Effector CD8-positive, alpha-beta T cell (primary cell): ENCODE measurements around the gene SCRN1.

Source experiments
- DNase-seq: peaks from one replicate; lab custom pipeline; 2025; lab: John Stamatoyannopoulos, UW
- total RNA-seq, 4 experiments: gene quantifications; one replicate each; lab custom pipeline; 2026; lab: John Stamatoyannopoulos, UW

Gene SCRN1, protein sequence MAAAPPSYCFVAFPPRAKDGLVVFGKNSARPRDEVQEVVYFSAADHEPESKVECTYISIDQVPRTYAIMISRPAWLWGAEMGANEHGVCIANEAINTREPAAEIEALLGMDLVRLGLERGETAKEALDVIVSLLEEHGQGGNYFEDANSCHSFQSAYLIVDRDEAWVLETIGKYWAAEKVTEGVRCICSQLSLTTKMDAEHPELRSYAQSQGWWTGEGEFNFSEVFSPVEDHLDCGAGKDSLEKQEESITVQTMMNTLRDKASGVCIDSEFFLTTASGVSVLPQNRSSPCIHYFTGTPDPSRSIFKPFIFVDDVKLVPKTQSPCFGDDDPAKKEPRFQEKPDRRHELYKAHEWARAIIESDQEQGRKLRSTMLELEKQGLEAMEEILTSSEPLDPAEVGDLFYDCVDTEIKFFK
- 3.4 to 13.1 (median 6.2) reads per million in 4 experiments for total RNA-seq

DNA sequence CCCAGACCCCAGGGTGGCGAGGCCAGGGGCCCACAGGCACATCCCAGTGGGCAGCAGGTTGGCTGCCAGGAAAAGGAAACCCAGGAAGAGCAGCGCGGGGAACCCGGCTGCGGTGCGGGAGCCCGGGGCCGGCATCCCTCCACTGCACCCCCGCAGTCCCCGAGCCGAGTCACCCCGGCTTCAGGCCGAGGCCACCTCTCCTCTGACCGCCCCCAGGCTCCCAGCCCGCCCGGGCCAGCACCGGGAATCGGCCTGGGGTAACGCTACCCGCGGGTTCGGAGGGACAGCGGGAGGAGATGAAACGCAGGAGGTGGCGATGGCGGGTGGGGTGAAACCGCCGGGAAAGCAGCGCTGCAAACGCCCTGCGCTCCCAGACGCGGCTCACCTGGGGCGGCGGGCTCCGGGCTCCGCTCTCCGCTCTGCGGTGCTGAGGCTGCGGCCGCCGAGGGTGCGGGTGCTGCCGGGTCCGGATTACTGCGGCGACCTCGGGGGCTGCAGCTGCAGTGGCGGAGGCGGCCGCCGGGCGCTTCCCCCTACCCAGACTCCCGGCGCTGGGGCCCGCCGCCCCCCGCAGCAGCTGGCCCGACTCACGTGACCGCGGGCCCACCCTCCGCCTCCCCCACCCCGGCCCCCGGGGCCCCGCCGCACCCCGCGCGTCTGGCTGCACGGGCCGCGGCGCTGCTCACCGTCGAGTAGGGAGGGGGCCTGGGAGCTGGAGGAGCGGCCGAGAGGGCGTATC lies at the start of gene SCRN1:
TSS of gene SCRN1 (minus strand) at position 545 of the 739 bp plus-strand sequence. CDS start 20,734 bp downstream, outside the sequence.
- peak; percentile 24 for DNase-seq

DNA sequence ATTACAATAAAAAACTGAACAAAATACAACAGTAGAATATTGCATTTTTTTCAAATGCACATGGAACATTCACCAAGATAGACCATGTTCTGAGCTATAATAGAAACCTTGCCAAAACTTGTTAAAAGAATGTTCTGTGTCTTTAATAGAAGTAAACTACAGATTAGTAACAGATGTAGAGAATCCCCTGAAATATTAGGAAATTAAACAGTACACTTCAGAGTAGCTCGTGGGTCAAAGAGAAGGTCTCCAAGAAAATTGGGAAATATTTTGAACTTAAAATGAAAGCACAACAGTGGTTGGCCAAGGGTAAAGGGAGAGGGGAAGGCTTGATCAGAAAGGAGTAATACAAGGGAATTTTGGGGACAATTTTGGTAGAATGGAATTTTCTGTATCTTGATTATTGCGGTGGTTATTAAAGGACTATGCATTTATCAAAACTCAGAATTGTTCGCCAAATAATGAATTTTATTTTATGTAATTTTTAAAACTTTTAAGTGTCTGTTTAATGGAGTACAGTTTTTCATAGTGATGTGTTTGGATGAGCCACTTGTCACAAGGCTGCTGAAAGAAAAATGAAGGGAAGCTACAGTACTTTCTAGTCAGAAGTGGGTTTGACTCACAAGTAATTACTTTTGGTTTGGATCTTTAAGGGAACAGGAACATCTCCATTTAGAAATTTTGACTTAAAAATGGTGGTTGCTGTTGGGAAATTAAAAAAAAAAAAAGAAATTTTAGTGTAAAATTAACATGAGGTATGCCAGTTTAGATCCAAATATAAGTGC lies 48.8 kb upstream of the SCRN1 start:
- no peak for DNase-seq

DNA sequence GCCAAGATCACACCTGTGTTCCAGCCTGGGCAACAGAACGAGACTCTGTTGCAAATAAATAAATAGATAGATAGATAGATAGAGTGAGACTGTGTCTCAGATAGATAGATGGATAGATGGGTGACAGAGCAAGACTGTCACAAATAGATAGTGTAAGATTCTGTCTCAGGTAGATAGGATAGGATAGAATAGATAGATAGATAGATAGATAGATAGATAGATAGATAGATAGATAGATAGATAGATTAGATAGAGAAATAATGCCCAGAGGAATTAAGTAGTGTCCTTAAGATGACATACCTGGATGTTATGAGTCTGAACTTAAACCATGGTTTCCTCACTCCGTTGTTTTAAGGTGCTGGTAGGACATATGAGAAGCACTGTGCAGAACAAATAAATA lies 46.6 kb upstream of the SCRN1 start:
- DNase-seq: no peak

DNA sequence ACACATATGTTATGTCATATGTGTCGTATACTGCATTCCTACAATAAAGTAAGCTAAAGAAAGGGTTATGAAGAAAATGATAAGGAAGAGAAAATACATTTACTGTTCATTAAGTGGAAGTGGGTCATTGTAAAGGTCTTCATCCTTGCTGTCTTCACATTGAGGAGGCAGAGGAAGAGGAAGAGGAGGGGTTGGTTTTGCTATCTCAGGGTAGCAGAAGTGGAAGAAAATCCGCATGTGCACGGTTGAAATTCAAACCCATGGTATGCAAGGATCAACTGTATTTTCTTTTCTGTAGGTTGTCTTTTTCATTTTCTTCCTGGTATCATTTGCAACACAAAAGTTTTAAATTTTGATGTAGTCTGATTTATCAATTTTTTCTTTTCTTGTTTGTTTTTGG lies 44.9 kb upstream of the SCRN1 start:
- no peak for DNase-seq

DNA sequence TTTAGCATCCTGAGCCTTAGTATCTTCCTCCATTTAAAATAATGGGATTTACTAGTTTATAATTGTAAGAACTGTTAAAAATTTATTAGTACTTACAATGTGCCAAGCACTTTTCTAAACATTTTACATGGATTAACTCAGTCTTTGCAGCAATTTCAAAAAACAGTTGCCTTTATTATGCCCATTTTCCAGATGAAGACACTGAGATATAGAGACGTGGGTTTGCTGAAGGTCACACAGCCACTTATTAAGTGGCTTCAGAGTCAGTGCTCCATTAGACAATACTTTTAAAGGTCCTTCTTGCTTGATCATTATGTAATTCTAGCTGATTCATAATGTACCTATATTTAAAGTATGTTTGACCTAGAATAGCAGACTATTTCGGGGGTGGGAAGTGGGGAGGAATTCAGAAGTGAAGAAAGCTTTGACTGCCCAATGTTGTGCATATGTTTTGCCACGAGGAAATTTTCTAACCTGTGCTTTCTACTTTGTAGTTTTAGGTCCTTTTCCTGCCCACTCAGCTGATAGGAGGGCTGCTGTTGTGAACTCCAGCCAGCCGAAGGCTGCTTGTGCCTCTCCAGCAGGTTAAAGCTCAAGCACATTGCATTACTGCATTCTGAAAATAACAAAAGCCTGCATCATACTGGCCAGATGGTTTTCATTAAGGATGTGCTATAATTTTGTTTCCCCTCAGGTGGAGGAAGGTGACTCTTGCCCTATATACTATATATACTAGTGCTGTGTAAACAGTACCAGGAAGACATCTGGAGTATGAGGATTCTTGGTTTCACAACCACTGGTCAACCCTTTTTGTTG lies 42.9 kb upstream of the SCRN1 start:
- no peak for DNase-seq

DNA sequence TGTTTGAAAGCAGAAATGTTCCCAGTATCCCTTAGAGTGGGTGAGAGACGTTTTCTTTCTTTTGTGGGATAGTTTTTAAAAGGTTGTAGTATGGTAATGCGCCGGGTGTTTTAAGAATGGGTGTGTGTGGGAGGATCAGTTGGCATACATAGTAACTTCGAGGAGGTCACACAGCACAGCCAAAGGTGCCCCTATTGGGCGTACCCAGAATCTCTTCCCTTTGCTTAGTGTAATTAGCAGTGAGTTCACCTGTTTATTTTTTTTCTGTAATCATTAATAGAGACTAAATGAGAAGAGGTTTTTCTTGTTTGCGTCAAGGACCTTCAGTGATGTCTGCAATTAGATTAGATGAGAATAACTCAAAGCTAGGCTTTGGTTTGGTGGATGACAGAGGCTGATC lies 40.1 kb upstream of the SCRN1 start:
- DNase-seq: no peak

DNA sequence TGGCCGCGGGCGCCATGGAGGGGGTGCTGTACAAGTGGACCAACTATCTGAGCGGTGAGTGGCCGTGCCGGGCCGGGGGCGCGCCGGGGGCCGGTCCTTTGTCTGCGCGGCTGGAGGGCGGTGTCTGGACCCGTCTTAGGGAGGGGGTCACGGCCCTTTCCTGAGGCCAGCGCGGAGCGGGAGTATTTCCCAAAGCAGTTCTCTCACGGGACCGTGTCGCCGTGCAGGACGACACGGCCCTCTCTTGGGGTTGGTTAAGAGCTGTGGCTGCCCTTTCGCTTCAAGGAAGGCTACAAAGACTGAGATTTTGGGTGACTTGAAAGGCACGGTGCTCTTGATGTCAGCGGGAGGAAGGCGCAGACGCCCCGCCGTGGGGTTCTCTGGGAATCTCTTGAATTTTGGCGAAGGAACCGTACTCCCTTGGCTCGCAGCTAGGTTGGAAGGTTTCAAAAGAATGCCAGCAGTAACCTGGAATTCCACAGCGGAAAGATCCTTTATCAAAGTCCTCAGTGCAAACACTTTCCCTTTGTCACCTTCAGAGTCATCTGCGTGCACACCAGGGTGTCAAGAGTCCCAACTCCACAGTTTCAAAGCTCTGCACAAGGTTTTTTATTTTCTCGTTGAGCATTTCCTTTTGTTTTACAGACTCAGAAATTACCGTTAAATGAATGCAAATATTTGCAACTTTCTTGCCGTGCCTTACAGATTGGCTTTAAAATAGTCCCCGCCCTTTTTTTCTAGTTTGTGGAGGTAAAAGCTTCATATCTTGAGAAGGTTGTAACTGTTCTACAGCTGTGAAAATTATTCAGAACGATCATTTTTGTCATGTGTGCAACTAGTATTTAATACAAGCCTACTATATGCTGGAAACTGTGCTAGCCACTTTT lies 39.4 kb upstream of the SCRN1 start:
- DNase-seq: peak; percentile 16

DNA sequence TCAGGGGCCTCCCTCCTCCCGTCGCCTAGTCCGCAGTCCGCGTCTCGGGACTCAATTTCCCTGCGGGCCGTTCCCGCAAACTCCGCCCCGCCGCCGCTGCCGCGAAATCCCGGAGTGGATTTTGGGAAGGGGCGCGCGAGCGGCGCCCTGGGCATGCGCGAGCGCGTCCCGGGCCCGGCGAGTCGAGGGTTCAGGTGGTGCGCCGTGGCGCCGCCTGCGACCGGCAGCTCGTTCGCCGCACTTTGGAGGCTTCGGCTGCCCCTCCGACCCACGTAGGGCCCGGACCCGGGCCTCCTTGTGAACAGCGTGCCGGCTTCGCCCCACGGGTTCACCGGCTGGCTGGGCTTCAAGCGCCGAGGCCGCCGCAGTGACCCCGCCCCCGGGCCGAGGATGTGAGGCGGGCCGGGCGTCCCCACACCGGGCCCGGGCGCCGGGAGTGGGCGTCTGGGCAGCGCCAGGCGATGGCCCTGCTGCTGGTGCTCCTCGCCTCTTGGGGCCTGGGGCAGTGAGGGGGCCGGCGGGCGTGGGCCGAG lies 38.7 kb upstream of the SCRN1 start, which contains the start of gene PLEKHA8:
TSS of gene PLEKHA8 (plus strand) at position 197 of the 533 bp plus-strand sequence. CDS start 351 bp downstream, outside the sequence.
- peak; percentile 80 for DNase-seq

DNA sequence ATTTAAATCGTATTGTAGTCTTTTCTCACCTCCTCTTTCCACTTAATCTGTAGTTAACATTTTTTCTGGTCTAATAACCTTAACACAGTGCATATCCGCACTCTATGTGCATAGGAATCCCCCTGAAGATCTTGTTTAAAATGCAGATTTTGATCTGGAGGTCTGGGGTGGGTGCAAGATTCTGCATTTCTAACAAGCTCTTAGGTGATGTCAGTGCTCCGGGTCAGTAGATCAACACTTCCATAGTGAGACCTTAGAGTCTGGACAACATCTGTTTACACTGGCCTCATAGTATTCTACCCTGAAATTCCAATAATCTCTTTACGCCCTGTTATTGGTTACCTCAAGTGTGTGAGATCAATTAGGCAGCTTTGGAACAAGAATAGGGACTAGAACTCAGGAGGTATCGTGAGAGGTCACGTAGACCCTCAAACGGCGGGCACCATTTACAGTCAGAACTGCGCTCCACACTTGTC lies 38.2 kb upstream of the SCRN1 start:
- DNase-seq: no peak

DNA sequence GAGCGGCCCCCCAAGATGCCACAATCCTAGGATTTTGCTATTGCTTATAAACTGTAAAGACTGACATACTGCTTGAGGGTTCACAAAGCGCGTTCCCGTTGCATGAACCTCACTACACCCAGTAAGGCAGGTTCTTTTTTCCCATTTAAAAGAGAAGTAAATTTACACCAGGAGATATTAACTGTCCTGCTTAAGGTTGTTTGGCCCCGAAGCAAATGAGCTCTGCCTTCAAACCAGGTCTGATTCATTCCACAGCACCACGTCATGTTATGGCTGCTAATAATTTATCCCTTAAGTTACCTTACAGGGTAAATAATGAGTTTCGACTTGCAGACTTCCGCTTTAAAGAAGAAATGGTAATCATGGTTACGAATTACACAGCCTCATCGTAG lies 37.5 kb upstream of the SCRN1 start:
- no peak for DNase-seq

DNA sequence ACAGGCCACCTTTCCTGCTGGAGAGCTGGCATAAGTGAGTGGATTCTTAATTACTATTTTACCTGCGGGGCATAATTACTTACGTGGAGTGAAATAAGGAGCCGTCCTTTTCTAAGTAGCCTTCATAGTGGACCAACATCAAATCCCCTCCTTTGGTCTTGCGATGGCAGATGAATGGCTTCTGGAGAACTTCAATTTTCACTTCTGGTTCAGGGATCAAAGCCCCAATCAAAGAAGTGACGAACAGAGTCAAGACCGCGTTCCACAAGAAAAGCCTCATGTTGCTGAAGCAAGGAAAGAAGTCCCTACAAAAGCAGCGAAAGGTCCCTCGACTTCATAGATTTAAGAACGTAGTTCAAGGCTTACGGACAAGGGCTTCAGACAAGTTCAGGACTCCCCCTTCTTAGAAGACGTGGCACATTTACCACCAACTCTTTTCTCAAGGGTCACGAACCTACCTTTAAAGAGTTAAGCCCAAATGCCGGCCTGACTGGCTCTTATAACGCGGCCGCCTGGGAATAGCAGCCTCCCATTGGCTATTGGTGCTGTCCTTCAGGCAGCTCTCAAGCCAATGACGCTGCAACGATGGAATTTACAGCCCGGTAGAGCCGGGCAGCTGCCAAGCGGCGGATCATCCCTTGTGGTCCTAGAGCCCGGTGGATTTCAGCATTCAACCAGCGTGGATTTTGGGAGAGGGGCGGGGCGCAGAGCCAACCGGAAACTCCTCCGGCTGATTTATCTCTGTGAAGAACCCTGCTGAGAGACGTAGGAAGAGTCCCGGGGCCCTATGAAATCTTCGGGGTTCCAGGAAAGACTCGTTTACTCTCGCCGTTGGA lies 36.8 kb upstream of the SCRN1 start, which contains the start of gene FKBP14:
TSS of gene FKBP14 (minus strand) at position 474 of the 836 bp plus-strand sequence. CDS start at position 280, 194 bp downstream.
- DNase-seq: peak; percentile 81

DNA sequence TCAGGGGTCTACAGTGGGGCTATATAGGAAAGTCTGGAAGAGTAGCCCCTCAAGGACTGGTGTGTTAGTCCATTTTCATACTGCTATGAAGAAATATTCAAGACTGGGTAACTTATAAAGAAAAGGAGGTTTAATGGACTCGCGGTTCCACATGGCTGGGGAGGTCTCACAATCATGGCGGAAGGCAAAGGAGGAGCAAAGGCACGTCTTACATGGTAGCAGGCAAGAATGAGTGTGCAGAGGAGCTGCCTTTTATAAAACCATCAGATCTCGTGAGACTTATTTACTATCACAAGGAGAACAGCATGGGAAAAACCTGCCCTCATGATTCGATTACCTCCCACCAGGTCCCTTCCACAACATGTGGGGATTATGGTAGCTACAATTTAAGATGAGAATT lies 33.9 kb upstream of the SCRN1 start:
- no peak for DNase-seq

DNA sequence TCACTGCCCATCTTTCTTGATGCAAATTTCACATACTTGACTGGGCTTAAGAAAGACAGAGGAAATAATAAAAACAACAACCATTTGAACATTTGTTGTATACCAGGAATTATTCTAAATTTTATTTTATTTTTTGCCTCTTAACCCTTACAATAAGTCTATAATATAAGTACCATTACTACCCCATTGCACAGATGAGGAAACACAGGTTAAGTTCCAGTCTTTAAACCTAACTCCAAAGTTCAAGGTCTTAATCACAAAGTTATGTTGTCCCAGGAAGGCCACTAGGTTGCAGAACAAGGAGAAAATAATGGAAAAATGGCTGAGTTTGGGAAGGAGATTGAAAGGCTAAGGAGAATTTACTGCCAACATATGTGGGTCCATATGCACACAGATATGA lies 33.4 kb upstream of the SCRN1 start:
- no peak for DNase-seq

DNA sequence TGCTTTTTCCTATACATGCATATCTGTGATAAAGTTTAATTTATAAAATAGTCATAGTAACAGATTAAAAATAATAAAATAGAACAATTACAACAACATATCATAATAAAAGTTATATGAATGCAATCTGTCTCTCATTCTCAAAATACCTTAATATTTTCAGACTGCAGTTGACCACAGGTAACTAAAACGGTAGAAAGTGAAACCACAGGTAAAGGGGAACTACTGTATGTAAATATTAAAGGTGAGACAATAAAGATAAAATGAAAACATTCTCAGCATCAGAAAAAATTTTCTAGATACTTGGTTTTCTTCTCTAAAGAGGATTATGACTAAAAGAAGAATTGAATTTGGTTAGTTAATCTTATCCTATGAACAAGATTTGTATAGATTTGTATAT lies 30.9 kb upstream of the SCRN1 start:
- DNase-seq: no peak

DNA sequence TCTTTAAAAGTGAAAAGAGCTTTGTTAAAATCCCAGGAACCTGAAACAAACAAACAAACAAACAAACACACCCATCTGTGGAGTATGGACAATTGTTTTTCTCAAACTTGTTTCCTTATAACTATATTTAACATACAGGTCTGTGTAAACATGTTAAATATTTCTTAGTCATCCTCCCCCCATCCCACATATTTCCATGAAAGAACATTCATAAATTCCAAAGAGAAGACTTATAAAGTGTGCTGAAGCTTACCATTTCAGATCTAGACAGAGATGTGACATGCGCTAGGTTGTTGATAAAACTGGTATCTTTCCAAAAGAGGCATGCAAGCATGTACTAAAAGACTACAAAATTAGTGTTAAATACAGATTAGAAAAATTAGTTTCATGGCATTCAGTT lies 30.4 kb upstream of the SCRN1 start:
- DNase-seq: no peak

DNA sequence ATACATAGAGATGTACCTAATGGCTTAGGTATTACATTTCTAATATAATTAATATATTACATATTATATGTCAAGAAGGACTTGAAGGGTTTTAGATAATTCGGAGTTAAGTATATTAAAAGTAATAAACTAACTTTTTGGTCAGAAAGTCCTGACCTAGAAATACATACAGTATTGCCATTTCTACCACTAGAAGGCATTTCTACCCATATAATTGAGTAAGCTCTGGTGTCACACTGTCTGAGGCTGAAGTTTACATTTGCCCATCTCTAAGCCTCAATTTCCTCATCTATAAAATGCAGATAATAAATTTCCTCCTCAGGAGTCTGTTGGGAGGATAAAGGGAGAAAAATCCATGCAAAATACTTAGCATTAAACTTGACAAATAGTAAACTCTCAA lies 29.8 kb upstream of the SCRN1 start:
- DNase-seq: no peak

DNA sequence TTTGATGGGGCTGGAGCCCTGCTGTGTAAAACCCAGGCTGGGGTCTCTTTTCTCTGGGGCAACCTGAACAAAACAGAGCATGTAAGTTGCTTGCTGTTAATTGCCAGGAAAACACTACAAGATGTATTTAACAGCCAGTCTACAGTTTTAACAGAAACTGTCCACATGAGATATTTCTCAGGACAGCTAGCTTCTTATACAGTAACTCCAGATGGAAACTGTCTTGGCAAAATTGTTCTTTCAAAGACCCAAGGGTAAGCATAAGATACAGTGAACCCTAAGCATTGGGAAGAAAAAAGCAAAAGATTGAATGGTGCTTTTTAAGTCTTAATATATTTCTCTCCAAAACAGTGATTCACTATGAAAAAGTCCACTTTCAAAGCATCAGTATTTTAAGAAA lies 28.9 kb upstream of the SCRN1 start:
- no peak for DNase-seq

DNA sequence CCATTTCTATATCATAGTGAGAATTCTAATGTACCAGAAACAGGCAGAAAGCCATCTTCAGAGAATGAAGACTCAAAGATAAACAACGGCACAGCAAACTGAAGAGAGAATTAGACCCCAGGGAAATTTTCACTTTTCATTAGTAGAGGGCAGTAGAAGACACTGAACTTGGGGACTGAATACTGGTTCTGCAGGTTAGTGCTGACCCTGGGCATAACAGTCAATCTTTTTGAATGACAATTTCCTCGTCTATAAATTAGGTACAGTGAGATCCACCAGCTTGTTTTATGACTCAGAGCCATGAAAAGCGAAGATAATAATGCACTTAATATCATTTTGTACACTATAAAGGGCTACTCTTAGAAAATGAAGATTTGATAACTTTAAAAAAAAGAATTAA lies 23.2 kb upstream of the SCRN1 start:
- DNase-seq: no peak

DNA sequence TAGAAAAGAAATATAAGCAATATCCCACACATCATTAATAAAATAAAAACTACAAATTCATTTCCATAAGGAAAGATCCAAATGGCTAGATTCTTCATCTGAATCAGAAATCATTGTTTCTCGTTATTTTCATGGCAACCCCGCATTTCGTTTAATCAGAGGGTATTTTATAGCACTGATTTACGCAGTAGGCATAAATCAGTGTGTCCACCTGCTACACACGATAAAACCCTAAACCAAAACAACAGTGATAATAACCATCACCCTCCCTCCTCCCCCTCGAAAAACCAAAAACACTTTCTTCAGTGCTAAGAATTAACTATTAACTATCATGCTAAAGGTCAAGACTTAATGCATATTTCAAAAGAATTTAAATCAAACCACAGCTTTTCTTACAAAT lies 20.4 kb upstream of the SCRN1 start:
- DNase-seq: no peak
